Body of pancreas (tissue), 4 donors: ENCODE results near the gene NAXE. TPM values are rescaled to one million over a fixed set of nuclear protein-coding genes. Genes with fewer than 3 reads are reported as not detected.

Source experiments
- ATAC-seq: fragments of 150-250 bp; one replicate; pipeline ENCODE4 v1.9.1; 2016
- DNase-seq, 4 donors: peaks; one replicate each; pipeline ENCODE4 v3.0.0-alpha.2; 2019
- H3K27ac ChIP-seq, 4 donors: fragments of 200-600 bp; sonication (generic); 1 replicate in 3 of 4; 2 replicates in 1 of 4; pipeline versions ENCODE4 v1.5.1 to v1.6.1; 2016 to 2019; ENCODE audit warnings: mild to moderate bottlenecking in 1 of 4, mixed read lengths in 1 of 4, moderate library complexity in 1 of 4
- H3K27me3 ChIP-seq, 2 donors: fragments of 200-600 bp; sonication (generic); one replicate each; pipeline ENCODE4 v1.6.0; 2016; ENCODE audit warnings: mild to moderate bottlenecking in 1 of 2
- H3K36me3 ChIP-seq, 2 donors: fragments of 200-600 bp; sonication (generic); replicated peaks in 1 of 2; 2 replicates each; pipeline ENCODE4 v1.5.1; 2016; ENCODE audit warnings: low read depth in 2 of 2; ENCODE audit not compliant: insufficient read depth in 1 of 2
- H3K4me1 ChIP-seq: fragments of 200-600 bp; sonication (generic); one replicate; pipeline ENCODE4 v1.6.0; 2016
- H3K4me3 ChIP-seq, 2 donors: fragments of 200-600 bp; sonication (generic); 1 replicate in 1 of 2; 2 replicates in 1 of 2; pipeline ENCODE4 v1.5.1; 2016 to 2019
- H3K9me3 ChIP-seq, 3 donors: fragments of 200-600 bp; sonication (generic); 1 replicate in 2 of 3; 2 replicates in 1 of 3; pipeline ENCODE4 v1.5.1; 2016
- POLR2A ChIP-seq, 3 donors: fragments of 450-650 bp; IDR thresholded peaks; one replicate each; pipeline ENCODE4 v1.6.1; 2016; ENCODE audit warnings: antibody characterized with exemption in 3 of 3, mild to moderate bottlenecking in 2 of 3
- whole genome bisulfite sequencing, 2 donors: methylation state at CpG; one replicate each; pipeline ENCODE4 v1.1.5; 2017; 5-methylcytosine and 5-hydroxymethylcytosine counted together
- intact Hi-C: fragments of 100-400 bp; cut with DNase I; formaldehyde crosslinking; loops from one replicate; pipeline ENCODE4 v1.15.1; 2023
- total RNA-seq, 2 donors: library from RNA; depleted of rRNA; stranded (reverse); fragments of >200 nt; gene quantifications; one replicate each; pipeline ENCODE4 v1.1.0, GENCODE V29; 2016
- TF ChIP-seq, protein P1 (sequence below), 7 experiments: fragments of 450-650 bp in 4 of 7; fragments of 200-600 bp in 3 of 7; sonication (generic) in 3 of 7; IDR thresholded peaks; one replicate each; pipeline ENCODE4 v1.5.1; 2016 to 2019; ENCODE audit warnings: antibody characterized with exemption in 7 of 7

Gene NAXE
- total RNA-seq, 2 donors from 2014 or later: 46.1 to 62.8 TPM

DNA sequence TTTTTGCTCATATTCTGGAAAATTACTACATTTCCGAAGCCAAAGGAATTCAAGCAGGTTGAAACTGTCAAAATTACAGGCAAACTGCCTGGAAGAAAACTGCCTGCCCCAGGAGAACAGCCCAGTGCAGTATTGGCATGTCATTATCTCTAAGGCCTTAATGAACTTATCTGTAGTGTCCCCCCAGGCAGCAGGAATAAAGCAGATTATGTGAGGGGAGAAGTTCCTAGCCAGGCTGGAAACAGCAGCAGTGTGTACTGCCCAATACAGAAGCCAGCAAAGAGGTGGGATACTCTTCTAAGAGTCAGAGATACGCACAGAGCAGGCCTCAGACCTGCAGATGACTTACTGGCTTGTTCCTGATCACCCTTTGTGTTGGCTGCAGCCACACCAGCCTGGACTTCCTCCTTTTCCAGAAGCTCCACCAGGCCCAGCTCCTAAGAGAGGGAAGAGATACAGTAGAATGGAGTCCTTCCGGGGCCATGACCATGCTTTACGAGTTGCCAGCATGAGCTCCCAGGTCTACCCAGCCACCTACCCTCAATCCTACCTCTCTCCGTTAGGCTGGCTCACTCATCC, 30.9 kb upstream of the NAXE start:
- no peak overlapping the region for H3K27ac ChIP-seq
- H3K4me1 ChIP-seq: no peaks in the 10 kb centered on the region
- H3K9me3 ChIP-seq: no peaks in the 10 kb centered on the region
- no peaks in the 10 kb centered on the region for H3K27me3 ChIP-seq
- DNase-seq (no peak), ATAC-seq (no peak)
- intact Hi-C loops: no loop called here
- H3K4me3 ChIP-seq: no peak overlapping the region
- TF ChIP-seq POLR2A (IDR thresholded peaks at IDR 0.05): no peak
- TF ChIP-seq, protein P1, sequence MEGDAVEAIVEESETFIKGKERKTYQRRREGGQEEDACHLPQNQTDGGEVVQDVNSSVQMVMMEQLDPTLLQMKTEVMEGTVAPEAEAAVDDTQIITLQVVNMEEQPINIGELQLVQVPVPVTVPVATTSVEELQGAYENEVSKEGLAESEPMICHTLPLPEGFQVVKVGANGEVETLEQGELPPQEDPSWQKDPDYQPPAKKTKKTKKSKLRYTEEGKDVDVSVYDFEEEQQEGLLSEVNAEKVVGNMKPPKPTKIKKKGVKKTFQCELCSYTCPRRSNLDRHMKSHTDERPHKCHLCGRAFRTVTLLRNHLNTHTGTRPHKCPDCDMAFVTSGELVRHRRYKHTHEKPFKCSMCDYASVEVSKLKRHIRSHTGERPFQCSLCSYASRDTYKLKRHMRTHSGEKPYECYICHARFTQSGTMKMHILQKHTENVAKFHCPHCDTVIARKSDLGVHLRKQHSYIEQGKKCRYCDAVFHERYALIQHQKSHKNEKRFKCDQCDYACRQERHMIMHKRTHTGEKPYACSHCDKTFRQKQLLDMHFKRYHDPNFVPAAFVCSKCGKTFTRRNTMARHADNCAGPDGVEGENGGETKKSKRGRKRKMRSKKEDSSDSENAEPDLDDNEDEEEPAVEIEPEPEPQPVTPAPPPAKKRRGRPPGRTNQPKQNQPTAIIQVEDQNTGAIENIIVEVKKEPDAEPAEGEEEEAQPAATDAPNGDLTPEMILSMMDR (IDR thresholded peaks at IDR 0.05): no peak
- 66 to 75% methylated on average over 5 of the region's 5 CpGs for WGBS, 2 donors
- no peaks in the 10 kb centered on the region for H3K36me3 ChIP-seq

- no peak for ATAC-seq
- 66 to 77% methylated on average over 2 of the region's 2 CpGs for WGBS, 2 donors
- no peak overlapping the region for H3K27ac ChIP-seq
- no peak overlapping the region for H3K4me3 ChIP-seq
- intact Hi-C loops: no loop called here
- no peak for DNase-seq
- no peaks in the 10 kb centered on the region for H3K36me3 ChIP-seq
- H3K4me1 ChIP-seq: no peaks in the 10 kb centered on the region
- TF ChIP-seq, protein P1 (IDR thresholded peaks at IDR 0.05): no peak
- TF ChIP-seq POLR2A (IDR thresholded peaks at IDR 0.05): no peak
- no peaks in the 10 kb centered on the region for H3K27me3 ChIP-seq
- H3K9me3 ChIP-seq: no peaks in the 10 kb centered on the region
Measured at GRCh38 chr1:156565519-156565918, 26.1 kb upstream of the NAXE start.

DNA sequence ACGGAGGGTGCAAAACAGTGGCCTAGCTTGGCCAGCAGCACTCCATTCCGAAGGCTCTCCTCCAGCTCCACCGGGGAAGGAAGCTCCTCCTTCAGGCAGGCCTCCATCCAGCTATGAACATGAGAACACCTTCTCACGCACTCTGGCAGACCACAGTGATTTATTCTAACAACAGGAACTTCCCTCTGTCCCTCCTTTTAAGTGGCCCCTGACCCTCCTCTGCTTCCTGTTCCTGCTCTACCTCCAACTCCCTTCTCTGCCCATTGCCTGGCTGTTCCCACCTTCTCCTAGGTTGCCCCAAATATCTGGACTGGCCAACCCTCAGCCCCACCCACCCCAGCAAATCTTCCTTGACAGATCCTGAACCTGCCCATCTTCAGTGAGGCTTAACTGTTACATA, 25.1 kb upstream of the NAXE start:
- intact Hi-C loops: no loop called here
- H3K4me3 ChIP-seq: no peak overlapping the region
- no peak for TF ChIP-seq POLR2A (IDR thresholded peaks at IDR 0.05)
- TF ChIP-seq, protein P1 (IDR thresholded peaks at IDR 0.05): no peak
- WGBS, 2 donors: 83 to 87% methylated on average over 4 of the region's 4 CpGs
- no peak for ATAC-seq
- no peak overlapping the region for H3K27ac ChIP-seq
- H3K9me3 ChIP-seq: no peaks in the 10 kb centered on the region
- H3K4me1 ChIP-seq: no peaks in the 10 kb centered on the region
- no peaks in the 10 kb centered on the region for H3K36me3 ChIP-seq
- H3K27me3 ChIP-seq: no peaks in the 10 kb centered on the region
- no peak for DNase-seq

- H3K4me3 ChIP-seq: no peak overlapping the region
- H3K27ac ChIP-seq: no peak overlapping the region
- intact Hi-C loops: no loop called here
- no peak for TF ChIP-seq POLR2A (IDR thresholded peaks at IDR 0.05)
- TF ChIP-seq, protein P1 (IDR thresholded peaks at IDR 0.05): no peak
- WGBS, 2 donors: 6% methylated on average over 4 of the region's 4 CpGs
- no peak for ATAC-seq
- no peaks in the 10 kb centered on the region for H3K9me3 ChIP-seq
- DNase-seq: no peak
- H3K27me3 ChIP-seq: no peaks in the 10 kb centered on the region
- peaks cover 10% of the 10 kb centered on the region for H3K4me1 ChIP-seq
- no peaks in the 10 kb centered on the region for H3K36me3 ChIP-seq
Measured at GRCh38 chr1:156571261-156571852, 20.2 kb upstream of the NAXE start.
